Hematopoietic multipotent progenitor cell treated with erythropoietin and hydrocortisone succinate and interleukin-3 and kit ligand, for 4 days (in vitro differentiated cells): ENCODE measurements around the gene MLLT6.

ENCODE experiments used
- DNase-seq: peaks from one replicate; pipeline ENCODE4 v3.0.0-alpha.2; 2015

Gene MLLT6

DNA sequence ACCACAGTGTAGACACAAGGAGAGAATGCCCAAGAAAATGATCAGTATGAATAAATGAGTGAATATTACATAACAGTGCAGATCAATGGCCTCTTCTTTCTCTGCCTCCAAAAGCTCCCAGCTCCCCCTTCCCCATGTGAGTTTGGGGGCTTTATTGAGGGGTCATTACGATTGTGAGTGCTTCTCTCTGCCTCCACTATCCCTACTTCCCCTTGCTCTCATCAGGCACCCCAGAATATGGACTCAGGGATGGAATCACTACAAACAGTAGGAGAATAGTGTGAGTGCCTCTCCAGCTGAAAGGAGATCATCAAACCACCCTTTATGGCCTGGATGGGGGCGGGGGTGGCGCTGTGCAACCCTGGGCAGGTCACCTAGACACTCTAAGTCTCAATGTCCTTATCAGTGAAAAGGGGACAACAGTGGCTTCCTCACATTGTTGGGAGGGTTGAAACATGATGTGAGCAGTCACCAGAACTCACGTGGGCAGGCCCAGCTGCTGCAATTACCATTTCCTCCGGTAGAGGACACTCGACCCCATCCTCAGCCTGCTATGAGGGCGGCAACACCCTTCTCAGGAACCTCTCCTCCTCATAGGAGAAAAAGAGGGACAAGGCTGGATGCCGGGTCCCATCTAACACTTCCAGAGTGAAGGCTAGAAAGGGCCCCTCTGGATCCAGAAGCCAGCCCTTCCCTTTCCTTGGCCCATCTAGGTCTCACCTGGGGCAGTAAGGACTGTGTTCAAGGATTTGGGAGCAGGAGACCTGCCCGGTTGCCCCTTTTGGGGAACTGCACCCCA lies 28.2 kb upstream of the MLLT6 start:
- peak; percentile 91 for DNase-seq

DNA sequence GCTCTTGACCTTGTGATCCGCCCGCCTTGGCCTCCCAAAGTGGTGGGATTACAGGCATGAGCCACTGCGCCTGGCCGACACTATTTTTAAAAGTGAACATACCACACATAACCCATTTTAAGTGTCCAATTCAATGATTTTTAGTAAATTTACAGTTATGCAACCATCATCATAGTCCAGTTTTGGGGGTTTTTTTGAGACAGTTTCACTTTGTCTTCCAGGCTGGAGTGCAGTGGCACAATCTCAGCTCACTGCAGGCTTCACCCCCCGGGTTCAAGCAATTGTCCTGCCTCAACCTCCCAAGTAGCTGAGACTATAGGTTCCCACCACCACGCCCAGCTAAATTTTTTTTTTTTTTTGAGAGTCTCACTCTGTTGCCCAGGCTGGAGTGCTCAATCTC lies 27.3 kb upstream of the MLLT6 start:
- DNase-seq, result no peak

DNA sequence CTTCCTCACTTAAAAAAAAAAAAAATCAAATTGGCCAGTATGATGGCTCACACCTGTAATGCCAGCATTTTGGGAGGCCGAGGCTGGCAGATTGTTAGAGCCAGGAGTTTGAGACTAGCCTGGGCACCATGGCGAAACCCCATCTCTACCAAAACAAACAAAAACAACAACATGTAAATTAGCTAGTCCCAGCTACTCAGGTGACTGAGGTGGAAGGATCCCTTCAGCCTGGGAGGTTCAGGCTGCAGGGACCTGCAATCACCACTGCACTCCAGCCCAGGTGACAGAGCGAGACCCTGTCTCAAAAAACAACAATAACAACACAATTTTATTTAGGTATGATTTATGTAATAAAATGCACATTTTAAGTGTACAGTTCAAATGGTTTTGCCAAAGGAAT lies 24.0 kb upstream of the MLLT6 start:
- no peak for DNase-seq

DNA sequence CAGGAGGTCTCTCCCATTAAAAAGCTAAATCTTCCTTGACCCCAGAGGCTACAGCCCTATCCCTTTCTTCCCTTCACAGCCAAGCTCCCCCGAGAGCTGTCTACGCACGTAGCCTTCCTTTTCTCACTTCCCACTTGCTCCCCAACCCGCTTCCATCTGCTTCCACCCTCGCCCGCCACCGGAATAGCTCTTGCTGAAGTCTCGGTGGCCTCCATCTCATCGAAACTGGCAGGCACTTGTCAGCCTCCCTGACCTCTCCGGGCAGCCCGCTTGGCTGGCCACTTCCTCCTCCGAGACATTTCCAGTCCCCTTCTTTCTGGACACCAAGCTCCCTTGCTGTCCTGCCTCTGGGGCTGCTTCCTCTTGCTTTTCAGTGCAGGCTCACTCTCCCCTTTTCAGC lies 19.6 kb upstream of the MLLT6 start:
- DNase-seq, result no peak

DNA sequence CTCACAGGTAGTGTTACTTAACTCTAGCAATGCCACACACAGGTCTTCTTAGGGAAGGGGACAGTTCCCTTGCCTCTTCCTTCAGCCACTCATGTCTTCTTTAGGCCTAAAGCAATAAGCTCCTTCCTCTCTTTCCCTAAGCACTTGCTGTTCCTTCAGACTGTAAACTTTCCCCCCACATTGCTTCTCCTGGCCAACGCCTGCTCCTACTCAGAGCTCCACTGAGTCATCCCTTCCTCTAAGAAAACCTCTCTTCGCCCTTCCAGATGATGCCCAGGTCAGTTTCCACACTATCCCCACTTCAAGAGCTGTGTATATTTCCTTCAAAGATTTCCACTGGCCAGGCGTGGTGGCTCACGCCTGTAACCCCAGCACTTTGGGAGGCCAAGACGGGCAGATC lies 17.8 kb upstream of the MLLT6 start:
- DNase-seq, result no peak

DNA sequence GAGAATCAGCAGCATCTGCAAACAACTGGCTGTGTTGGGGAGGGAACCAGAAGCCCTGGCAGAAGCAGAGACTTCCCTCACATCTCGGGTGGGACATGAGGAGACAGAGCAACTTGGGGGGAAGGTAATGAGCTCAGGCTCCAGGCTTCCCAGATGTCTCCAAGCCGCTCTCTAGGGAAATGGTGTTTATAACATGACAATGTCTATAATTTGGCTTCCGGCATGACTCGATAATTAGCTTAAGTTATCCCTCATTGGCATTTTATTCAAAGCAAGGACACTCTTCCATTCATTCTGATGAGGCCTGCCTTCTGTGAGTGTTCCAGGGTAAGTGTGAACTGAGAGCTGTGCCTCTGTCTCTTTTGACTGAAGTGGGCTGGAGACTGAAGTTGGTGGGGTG lies 14.7 kb upstream of the MLLT6 start:
- DNase-seq, result no peak

DNA sequence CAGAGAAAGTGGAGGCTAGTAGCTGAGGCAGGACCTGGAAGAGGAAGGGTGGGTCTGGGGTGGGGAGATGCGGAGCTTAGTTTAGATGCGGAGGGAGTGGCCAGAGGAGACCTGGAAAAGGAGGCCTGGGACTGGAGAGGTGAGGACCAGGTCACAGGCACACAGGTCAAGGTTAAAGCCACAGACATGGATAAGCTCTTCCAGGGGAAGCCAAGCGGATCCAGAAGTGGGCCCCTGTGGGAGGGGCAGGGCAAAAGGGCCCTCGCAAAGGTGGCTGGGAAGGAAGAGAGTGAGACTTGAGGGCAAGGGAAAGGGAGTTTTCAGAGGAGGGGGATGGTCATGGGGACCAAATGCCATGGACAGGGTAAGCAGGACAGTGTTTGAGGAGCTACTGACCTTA lies 13.9 kb upstream of the MLLT6 start:
- no peak for DNase-seq

DNA sequence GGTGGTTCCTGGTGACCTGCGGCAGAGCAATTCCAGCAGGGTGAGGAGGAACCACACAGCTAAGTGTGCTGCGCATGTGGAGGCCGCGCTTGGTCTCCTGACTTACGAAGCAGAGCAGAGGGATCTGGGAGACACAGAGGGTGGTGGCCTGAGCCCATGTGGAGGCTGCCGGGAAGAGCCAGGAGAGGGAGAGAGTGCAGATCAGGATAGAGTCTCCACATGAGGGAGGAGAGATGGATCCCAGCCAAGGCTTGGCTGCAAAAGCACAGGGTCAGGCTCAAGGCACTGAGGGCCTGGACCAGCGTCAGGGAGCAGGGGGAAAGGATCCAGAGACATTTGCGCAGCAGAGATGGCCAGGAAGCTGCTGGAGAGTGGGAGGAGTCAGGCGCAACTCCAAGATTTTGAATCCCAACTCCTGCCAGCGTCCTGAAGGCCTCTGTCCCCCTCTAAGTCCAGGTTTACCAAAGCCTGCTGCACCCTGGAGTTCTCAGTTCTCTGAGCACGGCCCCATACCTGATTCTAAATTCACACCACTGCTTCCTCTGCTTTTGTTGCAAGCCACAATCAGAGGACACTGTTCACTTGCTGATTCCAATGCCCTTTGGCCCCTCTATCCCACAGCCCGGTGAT lies 11.3 kb upstream of the MLLT6 start:
- DNase-seq, result no peak

DNA sequence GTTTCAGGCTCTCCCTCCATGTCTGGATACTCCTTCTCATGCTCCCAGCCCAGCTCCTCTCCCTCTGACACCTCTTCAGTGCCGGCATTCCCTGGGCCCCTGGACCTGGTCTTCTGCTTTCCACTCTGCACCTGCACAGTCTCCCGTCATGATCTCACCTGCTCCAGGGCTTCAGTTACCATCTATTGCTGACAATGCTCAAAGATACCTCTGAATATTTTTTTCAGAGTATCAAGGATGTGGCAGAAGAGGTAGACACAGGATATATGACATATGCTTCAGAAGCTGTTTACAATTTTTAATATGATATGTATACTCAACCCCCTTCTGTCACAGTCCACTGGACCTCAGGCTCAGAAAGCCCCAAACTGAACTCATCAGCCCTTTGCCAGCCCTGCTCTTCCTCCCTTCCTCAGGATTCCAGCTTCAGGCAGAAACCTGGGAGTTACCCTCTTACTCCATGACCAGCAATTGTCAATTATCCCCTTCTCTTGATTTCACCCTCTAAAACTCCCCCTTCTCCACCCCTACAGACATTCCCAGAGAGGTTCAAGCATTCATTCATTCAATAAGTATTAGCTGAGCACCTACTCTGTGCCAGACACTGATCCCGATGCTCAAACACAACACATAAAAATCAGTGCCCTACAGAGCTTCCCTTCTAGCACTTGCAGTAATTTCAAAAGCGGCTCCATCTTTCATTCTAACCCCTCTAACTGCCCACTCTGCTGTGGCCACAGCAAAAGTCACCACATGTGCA lies 7.8 kb upstream of the MLLT6 start:
- no peak for DNase-seq

DNA sequence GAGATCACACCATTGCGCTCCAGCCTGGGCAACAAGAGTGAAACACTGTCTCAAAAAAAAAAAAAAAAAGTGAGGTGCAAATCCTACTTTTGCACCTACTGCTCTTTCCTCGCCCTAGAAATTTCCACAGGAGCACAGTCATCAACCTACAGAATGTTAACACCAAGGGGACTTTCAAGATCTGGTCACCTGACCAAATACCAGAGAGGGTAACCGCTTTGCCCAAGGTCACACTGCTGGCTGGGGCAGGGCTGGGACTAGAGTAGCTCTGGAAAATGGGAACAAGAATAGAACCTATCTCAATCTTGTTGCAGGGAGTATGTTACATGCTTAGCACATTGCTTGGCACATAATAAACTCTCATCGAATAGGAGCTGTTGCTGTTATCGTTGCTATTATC lies 6.3 kb upstream of the MLLT6 start:
- DNase-seq, result no peak

DNA sequence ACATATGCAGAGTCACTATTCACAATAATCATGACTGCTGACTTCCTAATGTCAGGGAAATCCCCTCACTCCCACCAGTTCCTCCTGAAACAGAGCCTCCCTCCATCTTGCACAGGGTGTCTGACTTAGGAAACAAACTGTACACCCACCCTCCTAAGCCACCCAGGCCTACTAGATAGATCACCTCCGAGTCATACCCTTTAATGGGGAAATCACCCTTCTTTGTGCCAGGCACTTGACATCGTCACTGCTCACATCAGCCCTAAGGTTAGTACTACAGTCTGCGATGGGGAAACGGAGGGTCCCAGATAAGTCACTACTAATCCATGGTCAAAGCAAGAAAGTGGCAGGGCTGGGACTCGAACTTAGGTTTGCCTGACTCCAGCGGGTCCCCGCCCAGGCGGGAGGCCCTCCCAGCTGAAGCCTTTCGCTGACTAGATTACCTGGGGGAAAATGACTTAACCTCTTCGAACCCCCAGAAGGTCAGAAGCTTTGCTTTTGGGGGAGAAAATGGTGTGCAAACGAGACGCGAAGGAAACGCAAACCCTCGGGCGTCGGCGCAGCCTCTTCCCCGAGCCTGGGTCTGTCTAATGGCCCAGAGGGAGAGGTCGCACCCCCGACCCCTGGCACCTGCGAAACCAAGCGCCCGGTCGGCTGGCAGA lies 3.4 kb upstream of the MLLT6 start:
- peak; percentile 73 for DNase-seq

DNA sequence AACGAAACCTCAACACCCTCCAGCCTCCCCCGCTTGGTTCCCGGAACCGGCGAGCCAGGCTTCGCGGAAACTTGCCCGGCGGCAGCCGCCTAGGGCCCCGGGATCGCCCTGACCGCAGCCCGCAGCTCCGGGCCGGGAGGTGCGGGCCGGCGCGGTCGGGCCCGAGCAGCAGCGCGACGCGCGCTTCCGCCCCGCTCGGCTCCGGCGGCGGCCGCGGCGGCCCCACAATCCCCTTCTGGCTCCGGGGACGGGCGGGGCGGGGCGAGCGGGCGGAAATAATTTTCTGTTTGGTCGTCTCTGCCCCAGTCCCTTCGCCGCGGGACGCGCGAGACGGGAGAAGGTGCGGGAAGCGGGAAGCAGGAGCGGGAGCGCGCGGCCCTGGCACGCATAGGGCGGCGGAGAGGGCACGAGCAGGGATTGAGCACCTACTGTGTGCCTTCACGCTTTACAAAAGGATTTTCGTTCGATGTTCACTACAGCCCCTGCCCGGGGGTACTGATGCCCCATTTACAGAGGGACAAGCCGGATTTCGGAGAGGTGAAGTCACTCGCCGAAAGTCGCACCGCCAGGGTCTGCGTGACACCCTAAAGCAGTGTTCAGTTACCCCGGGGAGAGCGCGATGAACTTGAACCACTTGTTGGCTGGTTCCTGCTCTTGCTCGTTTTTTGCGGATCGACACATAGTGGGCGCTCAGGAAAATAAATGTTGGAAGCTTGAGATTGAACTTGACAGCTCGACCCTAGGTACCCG lies 2.7 kb upstream of the MLLT6 start:
- DNase-seq, result peak; percentile 96

DNA sequence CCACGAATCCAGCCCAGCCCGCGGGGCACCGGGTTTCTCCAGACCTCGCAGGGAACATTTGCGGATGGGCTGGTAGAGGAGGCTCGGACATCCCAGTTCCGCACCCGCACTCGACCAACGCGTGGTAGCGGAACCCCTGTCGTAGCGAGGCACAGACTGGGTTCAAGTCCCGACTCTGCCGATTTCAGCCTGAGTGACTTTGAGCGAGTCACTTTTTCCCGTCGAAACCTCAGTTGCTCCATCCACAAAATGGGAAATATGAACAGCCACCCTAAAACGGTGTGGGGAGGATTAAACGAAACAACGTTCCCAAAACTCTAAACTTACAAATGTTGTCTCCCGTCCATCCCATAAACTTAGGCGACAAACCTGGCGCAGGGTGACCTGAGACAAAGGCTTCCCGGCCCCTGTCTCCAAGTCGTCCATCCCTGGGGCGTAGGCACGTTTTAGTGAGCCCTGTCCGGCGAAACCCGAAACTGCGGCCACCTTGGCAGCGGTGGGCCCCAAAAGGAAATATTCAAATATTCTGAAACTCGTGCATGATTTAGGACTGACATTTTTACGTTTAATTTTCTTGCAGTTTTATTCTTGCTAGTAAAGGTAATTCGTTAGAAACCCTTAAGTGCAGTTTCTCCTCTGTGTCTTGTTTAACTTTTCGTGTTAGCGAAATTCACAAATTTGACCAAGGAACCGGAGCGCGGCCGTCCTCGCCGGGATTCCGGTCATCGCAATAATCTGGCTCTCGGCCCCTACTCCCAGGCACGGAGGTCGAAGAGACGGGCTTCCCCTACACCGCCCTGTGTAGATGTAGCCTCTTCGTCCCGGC lies 1.9 kb upstream of the MLLT6 start:
- DNase-seq, result peak; percentile 60

DNA sequence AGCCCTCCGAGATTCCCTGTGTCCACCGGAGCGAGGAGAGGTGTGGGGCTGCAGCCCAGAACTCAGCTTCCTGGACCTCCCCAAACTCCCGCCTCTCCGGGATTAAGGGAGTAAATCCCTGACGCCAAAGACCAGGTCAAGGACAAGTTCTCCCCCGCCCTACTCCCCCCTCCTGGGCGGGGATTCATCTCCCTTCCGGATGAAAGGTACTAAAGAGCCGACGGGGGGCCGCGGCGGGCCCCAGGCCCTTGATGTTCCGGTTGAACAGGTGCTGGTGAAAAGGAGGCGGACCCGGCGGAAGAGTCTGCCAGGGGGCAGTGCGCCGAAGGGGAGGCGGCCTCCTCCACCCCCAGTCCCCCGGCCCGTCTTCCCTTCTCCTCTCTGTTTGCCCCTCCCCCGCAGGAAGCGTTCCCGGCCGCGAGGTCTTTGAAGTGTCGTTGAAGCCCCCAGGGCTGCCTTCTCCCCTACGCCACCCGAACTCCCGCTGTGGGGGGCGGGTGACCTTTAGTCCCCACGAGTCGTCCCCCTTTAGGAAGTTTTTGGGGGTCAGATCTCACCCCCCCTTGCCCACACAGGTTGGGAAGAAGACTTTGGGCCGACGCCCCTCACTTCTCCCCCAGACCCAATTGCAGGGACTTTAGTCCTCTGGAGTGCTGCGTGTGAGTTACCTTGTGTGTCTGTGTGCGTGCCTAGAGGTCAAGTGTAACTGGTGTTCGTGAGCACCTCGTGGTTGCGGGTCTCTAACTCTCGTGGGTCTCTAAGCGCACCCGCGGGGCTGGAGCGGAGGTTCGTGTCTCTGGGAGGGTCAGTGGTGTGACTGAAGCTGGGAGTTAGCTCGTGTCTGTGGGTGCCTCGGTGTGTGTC lies 1.1 kb upstream of the MLLT6 start:
- DNase-seq, result peak; percentile 94

DNA sequence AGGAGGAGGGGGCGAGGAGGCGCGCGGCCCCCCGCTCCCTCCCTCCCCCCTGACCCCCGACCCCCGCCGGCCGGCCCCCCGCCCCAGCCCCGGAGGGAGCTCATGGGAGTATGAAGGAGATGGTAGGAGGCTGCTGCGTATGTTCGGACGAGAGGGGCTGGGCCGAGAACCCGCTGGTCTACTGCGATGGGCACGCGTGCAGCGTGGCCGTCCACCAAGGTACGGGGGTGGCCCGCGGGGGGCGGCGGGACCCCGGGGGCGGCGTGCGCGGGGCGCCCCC lies 390 bp downstream of the MLLT6 start:
- DNase-seq, result no peak

DNA sequence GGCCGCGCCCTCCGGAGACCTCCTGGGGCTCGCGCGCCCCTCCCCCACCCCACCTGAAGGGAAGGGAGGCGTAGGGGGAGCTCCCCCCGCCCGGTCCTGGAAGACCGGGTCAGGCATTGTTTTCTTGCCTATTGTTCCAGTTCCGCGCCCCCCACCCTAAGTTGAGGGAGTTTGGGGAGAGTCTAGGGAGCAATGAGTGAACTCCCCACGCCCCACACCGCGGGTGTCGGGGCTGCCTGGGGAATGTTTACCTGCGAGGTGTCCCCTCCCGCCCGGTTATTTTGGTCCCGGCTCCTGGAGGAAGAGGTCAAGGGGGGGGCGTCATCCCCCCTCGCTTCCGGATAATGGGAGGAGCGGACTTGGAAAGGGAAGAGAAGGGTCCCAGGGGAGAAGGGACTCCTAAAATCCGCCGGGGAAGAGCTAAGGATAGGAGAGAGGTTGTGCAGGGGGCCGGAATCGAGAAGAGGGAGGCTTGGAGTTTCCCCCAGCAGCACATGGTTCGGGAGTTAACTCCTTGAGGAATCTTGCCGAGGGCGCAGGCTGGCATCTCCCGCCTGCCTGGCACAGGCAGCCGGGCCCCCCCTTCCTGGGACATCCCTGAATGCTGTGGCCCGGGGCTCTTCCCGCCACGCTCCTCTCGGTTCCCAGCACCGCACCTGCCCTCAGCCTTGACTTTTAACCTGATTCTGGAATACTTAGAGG lies 881 bp downstream of the MLLT6 start:
- DNase-seq, result no peak

DNA sequence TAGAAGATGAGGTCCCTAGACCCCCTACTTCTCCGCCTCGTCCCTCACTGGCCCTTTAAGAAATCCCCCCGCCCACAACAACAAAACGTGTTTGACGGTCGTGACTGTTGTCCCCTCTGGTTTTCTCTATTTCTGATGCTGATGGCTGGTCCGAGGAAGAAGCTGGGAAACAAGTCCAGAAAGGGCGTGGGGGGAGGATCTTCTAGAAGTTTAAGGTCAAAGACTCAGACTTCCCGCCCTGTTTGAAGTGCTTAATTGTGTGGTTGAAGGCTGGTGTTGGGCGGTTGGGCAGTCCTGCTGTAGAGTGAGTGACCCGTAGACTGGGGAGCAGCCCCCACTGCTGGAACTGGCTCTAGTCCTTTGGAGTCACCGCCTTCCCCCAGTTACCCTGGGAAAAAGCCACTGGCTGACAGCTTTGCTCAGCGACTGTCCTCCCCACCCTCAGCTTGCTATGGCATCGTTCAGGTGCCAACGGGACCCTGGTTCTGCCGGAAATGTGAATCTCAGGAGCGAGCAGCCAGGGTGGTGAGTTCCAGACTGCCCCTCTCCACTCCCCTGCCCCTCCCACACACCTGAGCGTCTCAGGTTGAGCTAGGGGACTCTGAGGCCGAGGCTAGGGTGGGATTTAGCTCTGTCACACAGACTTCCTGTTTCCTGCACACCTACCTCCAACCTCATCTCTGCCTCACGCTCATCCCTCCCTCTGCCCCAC lies 1.6 kb downstream of the MLLT6 start:
- peak; percentile 47 for DNase-seq

DNA sequence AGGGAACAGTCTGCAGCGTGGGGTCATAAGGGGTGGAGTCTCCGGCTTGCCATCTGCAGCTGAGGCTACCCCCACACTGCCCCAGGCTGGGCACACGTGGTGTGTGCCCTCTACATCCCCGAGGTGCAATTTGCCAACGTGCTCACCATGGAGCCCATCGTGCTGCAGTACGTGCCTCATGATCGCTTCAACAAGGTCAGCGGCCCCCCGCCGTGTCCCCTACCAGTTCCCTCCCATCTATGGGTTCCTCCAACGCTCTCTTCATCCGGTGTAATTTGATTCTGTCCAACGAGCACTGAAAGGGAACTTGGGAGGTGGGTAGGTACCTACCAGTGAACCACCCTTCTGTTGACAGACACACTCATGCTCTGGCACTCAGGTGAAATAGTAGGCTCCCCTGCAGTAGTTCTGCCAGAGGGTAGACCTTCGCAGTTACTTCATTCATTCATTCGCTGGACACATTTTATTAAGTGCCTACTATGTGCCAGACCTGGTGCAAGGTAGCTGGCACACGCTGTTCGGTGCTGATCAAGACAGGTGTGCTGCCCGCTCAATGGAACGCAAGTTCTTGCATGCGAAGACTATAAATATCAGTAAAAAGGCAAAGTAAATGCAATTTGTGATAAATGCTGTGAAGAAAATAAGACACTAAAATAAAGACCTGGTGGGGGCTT lies 2.7 kb downstream of the MLLT6 start:
- no peak for DNase-seq
